CD4-positive, alpha-beta T cell treated with Interleukin-4 for 4 hours (primary cell): ENCODE measurements around the gene IQGAP3.
"Not testable (repeated sequence)": the region's sequence is repeated elsewhere in the genome, so short reads cannot be mapped to it uniquely, and the experiment has no call there.

Source experiments
- DNase-seq: peaks from one replicate; pipeline ENCODE4 v3.0.0-alpha.2; 2020

Gene IQGAP3

DNA sequence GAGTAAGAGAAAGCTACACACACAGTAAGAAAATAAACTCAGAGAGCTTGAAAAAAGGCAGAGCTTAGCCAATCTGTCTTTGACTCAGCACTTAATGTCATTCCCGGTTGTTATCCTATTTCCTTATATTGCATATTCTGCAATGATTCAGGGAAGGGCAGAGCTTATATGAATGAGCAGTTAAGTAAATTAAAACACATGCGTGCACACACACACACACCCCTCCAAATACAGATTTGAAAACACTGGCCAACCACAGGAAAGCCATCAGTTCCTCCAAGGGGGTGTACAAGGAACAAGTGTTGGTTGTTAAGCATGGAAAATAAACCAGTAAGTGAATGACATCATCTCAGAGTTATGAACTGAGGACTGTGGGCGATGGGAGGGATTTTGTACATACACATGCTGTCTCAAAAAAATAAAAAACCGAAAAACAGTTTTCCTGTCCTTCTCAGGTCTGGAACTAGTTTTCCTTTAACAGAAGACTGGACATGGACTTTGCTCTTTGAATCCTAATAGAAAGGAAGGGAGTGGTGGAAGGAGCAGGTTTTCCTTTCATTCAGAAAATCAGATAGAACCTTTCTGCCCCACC is 1.0 kb downstream of the IQGAP3 start:
- no peak for DNase-seq

DNA sequence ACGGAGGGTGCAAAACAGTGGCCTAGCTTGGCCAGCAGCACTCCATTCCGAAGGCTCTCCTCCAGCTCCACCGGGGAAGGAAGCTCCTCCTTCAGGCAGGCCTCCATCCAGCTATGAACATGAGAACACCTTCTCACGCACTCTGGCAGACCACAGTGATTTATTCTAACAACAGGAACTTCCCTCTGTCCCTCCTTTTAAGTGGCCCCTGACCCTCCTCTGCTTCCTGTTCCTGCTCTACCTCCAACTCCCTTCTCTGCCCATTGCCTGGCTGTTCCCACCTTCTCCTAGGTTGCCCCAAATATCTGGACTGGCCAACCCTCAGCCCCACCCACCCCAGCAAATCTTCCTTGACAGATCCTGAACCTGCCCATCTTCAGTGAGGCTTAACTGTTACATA is 5.9 kb downstream of the IQGAP3 start:
- no peak for DNase-seq

DNA sequence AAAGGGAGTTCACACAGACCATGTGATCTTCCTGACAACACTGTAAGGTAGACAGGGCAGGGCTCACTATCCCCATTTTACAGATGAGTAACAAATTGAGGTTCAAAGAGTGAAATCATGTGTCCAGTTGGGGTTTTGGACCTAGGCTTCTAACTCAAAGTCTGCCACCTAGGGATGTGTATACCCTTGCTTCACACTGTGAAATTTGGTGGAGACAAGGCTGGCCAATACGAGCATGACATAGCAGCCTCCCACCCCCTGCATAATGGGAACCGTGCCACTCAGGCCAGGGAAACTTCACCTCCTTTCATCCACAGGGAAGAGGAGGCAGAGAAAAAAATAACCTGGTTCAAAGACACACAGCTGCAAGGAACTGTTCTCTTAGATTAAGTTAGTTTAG is 6.8 kb downstream of the IQGAP3 start:
- no peak for DNase-seq

DNA sequence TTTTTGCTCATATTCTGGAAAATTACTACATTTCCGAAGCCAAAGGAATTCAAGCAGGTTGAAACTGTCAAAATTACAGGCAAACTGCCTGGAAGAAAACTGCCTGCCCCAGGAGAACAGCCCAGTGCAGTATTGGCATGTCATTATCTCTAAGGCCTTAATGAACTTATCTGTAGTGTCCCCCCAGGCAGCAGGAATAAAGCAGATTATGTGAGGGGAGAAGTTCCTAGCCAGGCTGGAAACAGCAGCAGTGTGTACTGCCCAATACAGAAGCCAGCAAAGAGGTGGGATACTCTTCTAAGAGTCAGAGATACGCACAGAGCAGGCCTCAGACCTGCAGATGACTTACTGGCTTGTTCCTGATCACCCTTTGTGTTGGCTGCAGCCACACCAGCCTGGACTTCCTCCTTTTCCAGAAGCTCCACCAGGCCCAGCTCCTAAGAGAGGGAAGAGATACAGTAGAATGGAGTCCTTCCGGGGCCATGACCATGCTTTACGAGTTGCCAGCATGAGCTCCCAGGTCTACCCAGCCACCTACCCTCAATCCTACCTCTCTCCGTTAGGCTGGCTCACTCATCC is 11.7 kb downstream of the IQGAP3 start:
- DNase-seq, result no peak

DNA sequence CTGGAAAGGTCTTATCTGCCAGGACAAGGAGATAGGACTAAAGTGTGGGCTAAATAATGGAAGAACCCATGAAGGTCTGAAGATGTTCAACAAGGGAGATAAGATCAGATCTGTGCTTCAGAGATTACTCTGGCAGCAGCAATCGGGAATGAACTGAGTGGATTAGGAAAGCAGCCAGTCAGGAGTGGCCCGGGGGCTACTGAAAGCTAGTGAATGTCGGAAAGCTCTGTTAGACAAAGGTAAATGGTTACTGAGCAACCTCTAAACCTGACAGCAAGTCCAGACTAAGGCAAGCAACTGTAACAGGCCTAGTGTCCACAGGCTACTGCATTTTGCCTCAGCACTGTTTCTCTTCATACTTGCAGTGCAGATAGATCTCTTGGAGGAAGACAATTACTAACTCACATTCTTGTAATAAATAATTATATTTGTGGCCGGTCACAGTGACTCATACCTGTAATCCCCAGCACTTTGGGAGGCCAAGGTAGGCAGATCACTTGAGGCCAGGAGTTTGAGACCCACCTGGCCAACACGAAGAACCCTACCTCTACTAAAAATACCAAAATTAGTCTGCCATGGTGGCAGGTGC is 12.5 kb downstream of the IQGAP3 start:
- DNase-seq, result no peak

DNA sequence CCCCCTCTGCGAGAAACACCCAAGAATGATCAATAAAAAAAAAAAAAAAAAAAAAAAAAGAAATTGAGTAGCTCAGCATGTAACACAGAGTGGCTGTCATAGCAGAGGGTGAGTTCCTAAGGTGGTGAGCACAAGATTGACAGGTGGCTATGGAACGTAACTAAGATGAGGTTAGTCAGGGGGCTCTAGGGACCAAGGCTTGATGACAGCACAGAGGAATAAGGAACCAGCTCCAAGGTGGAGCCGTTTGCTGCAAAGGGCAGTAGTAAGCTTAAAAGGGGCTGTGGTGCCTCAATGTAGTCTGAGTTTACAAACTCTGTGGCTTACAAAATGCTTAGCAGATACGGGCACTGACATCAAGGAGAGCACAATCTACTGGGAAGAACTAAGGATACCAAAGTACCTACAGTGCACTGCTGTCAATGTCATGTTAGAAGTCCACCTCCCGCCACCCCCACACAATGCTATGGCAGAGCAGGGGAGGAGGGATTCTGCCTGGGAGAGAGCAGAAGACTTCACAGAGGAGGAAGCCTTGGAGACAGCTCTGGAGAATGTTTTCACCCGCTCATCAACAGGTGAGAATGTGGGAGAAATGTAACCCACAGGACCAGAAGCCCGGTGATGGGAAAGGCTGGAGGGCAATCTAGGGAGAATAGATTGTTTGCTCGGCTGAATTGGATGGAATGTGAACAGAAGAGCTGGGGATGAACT is 13.1 kb downstream of the IQGAP3 start:
- DNase-seq, result no peak

DNA sequence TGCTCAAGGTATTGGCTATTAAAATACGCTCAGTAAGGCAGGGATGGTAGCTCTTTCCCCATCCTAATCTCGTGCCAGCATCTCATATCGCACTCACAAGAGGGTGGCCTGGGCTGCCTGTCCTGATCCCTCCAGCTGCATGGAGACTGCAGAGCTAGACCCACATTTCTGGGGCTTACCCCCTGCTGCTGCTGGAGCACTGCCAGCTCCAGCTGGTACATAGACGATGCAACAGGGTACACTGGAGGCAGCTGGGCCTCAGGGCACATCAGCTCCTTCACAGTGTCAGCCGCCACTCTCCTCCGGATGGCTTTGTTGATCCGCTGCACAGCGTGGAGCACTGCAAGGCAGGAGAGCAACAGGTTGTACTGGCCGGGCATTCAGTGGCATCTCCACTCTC is 16.0 kb downstream of the IQGAP3 start:
- DNase-seq, result no peak

DNA sequence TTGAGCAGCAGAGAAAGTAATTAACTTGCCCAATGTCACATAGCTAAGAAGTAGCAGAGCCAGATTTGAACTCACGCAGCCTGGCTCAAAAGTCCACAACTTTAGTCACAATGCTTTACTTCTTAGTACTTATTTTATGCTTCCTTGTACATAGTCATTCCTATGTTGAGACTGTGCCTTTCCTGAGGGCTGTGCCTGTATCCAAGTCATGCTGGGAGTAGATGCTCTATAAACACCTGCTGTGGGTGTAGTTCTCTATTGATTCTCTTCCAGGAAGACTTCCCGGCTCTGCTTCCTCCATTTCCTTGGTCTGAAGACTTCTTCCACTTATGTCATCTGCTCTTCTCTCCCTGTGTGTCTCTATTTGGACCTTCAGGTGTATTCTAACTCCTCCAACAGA is 16.6 kb downstream of the IQGAP3 start:
- DNase-seq, result no peak

DNA sequence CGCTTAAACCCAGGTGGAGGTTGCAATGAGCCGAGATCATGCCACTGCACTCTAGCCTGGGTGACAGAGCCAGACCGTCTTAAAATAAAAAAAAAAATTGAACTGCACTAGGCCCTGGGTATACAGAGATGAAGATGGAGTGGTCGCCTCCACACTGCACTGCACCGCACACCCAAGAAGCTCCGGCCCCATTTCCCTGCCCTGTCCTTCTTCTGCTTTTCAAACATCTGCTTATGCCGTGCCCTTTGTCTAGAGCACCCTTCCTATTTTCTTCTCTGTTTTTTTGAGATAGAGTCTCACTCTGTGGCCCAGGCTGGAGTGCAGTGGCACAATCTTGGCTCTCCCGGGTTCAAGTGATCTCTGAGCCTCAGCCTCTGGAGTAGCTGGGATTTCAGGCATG is 17.4 kb downstream of the IQGAP3 start:
- no peak for DNase-seq

DNA sequence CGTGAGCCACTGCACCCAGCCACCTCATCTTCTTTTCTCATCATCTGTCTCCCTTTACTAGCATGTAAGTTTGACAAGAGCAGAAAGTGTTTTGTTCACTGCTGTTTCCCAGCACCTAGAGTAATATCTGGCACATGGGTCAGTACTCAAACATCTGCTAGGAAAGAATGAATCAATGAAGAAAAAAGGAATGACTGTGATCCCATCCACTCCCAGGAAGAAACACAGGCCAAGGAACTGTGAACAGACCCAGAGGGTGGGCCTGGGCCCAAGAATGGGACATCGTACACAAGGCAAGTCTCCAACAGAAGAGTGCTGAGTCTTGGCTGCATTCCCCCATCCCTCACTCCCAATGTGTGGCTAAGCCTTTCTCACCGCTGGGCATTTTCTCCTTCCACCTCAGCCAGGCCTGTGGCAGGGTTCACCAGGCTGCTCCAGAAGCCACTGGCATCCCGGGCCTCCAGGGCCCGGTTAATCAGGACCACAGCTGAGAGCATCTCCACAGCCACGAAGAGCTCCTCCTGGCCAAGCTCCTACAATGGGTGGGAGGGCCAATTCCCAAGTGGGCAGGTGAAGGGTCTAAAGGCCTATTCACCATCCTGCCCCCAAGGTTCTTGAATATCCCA is 18.4 kb downstream of the IQGAP3 start:
- DNase-seq, result no peak

DNA sequence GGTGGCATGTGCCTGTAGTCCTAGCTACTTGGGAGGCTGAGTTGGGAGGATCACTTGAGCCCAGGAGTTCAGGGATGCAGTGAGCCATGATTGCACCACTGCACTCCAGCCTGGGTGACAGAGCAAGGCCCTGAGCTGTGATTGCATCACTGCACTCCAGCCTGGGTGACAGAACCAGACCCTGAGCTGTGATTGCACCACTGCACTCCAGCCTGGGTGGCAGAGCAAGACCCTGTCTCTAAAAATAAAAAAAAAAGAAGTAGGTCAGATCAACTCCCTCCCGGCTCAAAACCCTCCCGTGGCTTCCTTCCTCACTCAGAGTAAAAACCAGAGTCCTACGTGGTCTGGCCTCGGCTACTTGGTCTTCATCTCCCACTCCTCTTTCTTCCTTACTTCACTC is 19.4 kb downstream of the IQGAP3 start:
- not testable (repeated sequence) for DNase-seq

DNA sequence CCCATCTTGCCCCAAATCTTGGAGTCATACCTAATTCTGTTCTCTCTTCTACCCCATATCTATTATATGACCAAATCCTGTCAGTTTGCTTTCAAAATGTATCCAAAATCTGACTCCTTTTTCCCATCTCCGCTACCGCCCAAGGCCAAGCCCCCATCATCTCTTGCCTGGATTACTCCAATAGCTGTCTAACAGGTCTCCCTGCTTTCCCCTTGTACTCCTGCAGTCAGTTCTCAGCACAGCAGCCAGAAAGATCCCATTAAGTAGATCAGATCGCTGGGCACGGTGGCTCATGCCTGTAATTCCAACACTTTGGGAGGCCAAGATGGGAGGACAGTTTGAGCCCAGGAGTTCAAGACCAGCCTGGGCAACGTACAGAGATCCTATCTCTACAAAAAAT is 19.8 kb downstream of the IQGAP3 start:
- no peak for DNase-seq

DNA sequence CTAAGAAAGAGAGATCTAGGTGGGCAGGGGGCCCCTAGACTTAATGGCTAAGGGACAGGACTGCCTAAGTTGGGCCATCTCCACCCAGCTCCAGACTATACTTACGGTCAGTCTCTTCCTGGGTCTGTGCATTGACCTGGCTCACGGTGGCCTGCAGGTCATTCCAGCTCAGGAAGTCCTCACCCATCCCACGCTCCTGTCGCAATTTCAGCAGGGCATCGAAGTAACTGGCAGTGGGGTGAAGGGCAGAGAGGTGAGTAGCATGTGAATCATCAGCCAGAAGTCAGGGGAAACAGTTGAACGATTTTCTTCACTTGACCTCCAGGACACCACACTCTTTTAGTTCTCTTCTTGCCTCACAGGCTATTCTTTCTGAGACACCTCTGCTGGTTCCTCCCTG is 20.5 kb downstream of the IQGAP3 start:
- DNase-seq, result no peak

DNA sequence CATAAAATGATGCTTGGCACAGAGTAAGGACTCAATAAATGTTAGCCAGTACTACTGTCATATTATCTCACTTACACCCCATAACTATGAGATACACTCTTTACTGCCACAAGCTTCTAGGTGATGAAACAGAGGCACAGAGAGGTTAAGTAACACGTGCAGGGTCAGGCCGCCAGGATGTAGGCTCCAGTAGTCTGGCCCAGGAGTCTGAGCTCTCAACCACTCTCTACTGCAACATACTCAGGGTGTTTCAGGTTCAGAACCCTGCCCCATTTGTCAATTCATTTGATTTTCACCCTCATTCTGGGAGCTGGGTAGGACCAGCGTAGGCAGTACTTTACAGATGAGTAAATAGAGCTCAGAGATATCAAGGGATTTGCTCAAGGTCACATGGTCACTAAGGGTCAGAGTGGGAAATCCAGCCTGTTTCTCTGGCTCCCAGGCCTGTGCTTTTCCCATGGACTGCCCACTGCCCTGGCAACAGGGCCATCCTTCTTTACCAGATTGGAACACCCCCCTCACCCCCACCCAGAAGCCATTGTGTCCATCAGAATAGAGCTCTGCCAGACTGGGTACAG is 21.2 kb downstream of the IQGAP3 start:
- no peak for DNase-seq

DNA sequence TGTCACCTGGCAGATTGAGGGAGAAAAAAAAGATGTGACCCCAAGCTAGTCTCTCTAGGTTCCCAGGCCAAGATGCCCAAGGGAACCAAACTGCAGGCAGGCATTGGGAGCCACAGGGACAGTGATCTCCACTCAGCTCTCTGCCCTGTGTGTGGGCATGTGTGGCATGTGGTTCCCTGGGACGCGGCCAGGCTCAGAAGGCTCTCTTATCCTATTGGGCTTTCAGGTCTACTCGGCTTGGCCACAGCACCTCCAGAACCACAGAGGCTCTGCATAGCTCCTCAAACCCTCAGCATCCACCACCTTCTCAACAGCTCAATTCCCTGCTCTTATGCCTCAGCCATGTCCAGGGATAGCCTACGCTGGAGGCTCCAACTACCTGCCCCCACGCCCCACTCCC is 22.0 kb downstream of the IQGAP3 start:
- DNase-seq, result no peak

DNA sequence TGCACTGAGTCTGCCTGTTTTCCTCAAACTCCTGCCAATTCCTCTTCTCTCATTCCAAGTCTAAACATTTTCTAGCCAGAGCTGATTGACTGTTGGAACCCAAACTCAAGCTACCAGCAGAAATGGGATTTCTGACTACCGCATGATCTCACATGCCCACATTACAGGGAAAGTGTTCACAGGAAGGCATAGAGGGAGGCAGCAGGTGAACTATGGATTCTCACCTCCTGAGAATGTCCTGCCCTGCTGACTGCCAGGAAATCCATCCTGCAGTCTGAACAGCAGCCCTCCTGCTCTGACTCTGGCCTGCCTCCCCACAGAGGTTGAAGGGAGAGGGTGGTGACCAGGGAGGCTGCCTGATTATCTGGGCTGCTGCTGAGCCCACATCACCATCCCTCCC is 22.5 kb downstream of the IQGAP3 start:
- no peak for DNase-seq

DNA sequence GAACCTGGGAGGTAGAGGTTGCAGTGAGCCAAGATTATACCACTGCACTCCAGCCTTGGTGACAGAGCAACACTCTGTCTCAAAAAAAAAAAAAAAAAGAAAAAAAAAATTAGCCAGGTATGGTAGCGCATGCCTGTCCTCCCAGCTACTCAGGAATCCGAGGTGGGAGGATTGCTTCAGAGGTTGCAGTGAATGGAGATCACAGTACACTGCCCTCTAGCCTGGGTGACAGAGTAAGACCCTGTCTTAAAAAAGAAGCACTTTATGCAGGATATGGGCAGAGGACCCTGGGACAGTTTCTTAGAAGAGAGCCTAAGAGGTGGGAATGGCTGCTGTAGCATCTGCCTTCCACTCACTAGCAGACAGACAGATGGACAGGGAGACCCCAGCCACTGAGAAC is 23.0 kb downstream of the IQGAP3 start:
- DNase-seq, result no peak

DNA sequence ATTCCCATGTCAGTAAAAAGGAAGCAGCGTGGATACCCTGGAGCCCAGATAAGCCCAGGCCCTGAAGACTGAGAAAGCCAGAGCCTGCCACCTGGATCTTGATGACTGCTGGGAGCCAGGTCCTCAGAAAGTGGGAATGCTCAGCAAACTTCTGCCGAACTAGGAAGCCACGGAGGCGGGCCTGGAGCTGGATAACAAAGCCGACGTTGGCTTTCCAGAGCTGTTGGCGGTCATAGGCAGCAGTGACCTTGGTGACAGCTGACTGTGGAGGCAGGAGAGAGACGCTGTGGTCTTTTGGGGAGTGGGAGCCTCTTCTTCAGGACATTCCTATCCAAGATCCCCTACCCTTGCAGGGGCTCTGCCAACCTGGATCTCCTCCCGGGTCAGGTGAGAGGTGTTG is 24.4 kb downstream of the IQGAP3 start:
- DNase-seq, result no peak

DNA sequence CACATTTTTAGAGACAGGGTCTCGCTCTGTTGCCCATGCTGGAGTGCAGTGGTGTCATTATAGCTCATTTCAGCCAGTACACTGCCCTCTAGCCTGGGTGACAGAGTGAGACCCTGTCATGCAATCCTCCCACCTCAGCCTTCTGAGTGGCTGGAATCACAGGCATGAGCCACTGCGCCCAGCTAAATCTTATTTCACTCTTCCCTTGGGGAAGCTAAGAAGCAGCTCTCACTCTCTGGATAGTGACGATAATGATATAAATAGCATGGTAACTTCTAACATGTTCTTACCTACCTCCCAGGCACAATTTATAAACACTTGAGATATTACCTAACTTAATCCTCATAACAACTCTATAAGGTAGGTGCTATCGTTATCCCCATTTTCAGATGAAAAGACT is 24.9 kb downstream of the IQGAP3 start:
- no peak for DNase-seq

DNA sequence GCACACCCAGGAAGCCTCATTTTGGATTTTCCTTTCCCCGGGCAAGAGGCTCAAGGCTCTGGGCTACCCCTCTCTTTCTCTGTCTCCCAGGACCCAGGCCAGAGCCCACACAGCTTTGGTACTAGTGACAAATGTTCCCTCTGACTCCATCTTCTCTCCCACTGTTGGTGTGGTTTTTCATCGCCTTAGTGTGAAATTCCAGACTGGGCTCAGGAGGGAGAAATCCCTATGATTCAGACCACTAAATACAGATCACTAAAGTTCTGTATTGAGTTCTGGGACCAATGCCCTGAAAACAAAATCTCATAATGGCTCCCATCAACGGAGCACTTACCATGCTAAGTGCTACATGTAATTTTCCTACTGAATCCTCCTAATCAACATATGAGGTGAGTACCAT is 26.1 kb downstream of the IQGAP3 start:
- no peak for DNase-seq

DNA sequence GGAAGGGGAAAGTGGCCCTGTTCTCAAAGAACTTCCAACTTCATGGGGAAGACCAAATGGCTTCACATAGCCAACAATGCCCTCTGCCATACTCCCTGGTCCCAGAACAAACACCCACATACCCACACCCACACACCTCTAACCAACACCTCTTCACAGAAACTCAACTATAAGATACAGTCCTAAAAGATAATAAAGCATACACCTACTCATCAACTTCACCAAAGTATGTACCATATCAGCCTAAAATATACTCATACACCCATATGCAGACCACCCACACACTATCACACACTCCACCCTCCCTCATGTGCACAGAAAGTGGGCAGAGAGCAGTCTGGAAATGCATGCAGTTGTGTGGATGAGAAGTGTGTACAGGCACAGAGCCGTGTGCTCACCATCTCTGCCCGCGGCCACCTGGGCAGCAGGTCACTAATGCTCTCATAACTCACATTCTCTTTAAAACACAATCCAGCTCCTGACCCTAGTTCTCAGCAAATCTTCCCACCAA is 27.7 kb downstream of the IQGAP3 start:
- no peak for DNase-seq

DNA sequence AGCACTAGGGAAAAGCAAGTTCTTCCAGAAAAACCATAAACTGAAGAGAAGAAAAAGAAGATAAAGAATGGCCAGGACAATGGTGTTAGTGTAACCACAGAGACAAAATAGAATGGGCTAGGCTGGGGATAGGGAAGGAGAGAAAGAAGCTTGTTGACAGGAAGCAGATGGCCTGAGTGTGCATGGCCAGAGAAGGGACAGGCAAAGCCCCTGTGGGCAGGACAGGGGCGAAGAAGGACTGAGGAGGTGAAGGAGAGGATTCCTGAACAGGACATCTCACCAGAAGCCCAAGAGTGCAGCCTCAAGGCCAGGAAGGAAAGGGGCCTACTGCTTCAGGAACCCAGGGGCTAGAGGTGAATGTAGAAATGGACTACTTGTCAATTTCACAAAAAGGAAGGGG is 29.3 kb downstream of the IQGAP3 start:
- DNase-seq, result no peak

DNA sequence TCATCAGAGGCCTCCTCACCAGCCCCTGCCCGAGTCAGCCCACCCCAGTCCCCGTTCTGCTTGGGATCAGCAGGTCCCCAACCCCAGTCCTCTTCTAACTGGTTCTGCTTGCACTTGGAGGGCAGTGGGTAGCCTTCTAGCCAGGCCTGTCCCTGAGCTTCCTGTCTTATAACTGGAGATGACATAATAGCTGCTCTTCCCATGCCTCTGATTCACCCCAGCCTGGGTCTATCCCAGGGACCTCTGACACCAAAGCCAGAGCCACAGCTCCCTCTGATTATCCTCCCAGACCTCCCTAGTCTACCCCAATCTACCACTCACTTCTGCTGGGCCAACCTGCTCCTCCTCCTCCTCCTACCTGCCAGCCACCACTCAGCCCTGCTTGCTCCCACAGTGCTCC is 31.4 kb downstream of the IQGAP3 start:
- no peak for DNase-seq
